Measurements from ENCODE around the gene ZBTB3.
A peak's percentile ranks its signal among the peaks of the same experiment; 100 is the strongest.
"Not testable (repeated sequence)": the region's sequence is repeated elsewhere in the genome, so short reads cannot be mapped to it uniquely, and the experiment has no call there.

ZBTB3 gene

DNA sequence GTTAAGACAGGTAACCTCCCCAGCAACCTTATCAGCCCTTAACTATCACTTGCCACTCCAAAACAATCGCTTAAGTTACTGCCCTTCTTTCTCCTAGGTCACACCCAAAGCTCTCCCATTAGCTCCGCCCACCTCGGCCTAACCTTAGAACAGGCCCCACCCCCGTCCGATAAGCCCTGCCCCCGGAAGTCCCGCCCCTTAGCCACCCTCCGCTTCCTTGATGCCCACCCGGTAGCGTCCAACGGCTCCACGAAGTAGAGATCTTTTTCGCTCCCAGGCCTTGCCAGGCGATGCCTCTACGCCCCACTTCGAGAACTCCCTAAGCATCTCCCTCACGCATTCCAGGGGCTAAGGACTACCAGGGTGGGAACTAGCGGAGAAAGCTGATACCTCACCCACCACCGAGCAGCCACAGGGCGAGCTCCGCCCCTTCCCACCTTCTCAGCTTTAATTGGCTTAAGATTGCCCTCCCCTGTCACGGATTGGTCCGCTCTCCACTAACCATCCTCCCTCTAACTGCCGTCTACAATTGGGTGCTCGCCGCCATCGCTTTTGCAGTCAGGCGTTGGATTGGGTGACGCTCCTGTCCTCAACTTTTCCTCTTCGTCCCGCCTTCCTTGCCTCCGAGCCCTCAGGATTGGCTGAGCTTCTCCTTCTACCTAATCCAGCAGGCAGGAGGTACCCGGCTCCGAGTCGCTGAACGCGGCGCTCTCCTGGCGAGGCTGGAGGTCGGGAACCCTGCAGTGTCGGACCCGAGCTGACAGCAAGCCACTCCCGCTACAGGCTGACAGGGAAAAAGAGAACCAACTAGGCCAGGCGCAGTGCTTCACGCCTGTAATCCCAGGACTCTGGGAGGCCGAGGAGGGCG is at the start of gene ZBTB3:
Gene ZBTB3 (minus strand): TSS at position 425 of the 868 bp plus-strand sequence. CDS start 496 bp downstream, outside the sequence.
- peak; percentile 79 for FAIRE-seq

DNA sequence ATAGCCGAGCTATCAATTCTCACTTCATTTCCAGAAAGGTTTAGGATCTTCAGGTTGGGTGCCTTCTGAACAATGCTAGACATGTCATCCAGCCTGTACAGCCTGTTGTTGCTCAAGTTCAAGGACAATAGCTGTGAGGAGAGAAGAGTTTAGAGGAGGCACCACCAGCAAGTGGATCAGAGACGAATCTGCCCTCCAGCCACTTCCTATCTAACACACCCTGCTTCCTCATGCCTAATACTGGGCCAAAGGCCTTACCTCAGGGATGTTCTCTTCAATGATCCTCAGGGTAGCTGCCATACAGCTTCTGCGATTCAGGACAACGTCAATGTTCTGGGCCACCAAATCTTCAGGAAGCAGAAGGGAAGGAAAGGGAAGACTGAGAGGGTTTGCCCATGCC is 47.1 kb upstream of the ZBTB3 start:
- FAIRE-seq, result no peak

- no peak for FAIRE-seq
Measured at GRCh38 chr11:62799486-62799885, 45.5 kb upstream of the ZBTB3 start.

DNA sequence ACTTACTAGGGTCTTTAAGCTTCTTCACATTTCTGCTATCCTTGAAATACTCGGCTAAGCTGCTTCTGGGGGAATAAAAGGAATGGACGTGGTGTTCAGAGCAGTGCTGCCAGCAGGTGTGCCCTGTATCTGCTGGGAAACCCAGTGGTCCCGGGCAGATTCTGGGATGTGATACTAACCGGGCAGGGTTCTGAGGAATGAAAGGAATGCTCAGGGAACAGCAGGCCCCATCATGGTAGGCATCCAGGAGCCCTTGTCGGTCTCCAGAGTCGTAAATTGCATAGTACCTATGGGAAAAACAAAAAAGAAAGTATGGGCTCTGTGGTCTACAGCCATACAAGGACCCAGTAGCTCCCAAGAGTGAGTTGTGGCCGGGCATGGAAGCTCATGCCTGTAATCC is 42.3 kb upstream of the ZBTB3 start:
- FAIRE-seq, result no peak

DNA sequence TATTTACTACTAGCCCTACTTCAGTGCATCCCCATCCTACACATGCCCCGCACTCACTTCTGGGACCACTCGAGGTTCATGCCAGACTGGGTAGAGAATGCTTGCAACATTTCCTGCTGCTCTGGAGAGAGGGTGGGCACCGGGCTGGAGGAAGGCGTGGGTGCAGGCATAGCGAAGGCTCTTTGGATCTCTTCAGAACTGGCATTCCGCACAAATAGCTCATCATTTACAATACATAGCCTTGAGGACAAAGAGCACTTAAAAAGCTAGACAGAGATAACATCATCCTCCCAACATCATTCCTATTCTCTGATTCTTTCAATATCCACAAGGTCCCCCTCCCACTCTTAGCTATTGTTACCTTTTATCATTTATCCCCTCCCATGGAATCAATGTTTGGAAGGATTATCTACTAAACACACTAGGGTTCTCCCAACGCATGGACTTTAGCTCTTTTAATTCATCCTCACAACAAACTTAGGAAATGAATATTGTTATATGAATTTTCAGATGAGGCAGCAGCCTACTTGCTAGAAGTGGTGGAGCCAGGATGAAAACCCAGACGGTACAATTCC is 40.3 kb upstream of the ZBTB3 start:
- FAIRE-seq, result no peak

GRCh38 chr11:62792202-62792575 is 38.2 kb upstream of the ZBTB3 start:
- FAIRE-seq, result no peak

GRCh38 chr11:62791501-62792201 is 37.7 kb upstream of the ZBTB3 start, which contains the start of gene TMEM223:
Gene TMEM223, minus strand, starts transcription at chr11:62792006. Its CDS starts 12 bp downstream, at chr11:62791994.
- FAIRE-seq, result no peak

- FAIRE-seq, result no peak
Measured at GRCh38 chr11:62789576-62789975, 35.6 kb upstream of the ZBTB3 start.

DNA sequence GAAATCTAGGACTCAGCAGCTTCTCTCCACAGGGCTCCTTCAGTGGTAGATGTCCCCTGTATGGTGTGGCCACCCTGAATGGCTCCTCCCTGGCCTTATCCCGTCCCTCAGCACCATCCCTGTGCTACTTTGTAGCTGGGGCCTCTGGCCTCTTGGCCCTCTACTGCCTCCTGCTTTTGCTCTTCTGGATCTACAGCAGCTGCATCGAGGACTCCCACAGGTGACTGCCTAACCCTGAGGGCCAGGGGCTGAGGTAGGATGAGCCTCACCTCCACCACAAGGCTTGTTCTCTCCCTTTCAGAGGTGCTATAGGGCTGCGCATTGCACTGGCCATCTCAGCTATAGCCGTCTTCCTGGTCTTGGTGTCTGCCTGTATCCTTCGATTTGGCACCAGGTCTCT is 35.0 kb upstream of the ZBTB3 start:
- no peak for FAIRE-seq

DNA sequence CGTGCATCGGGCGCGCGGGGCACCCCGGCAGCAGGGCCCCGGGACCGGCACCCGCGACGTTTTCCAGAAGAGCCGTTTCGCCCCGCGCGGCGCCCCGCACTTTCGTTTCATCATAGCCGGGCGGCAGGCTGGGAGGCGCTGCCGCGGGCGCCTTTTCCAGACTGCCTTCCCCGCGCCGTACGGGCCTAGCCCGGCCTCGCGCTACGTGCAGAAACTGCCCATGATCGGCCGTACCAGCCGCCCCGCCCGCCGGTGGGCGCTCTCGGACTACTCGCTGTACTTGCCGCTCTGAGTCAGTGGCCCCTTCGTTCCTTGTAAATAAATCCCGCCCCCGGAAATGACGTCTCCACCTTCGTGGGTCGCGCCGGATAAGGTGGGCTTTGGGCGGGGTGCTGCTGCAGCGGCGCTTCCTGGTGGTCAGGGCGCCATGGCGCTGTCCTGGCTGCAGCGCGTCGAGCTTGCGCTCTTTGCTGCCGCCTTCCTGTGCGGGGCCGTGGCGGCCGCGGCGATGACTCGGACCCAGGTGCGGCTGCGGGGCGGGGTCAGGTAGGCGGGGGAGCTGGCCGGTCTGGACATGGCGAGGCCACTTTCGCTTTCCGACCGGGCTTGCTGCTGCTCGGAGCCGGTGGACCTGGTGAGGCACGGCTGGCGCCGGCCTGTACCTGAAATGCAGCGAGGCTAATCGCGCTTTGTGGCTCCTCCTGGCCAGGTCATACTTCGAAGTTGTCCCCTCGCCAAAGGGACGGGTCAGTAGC is 33.2 kb upstream of the ZBTB3 start, which contains the start of gene TMEM179B:
Gene TMEM179B (plus strand): TSS at position 398 of the 755 bp plus-strand sequence. CDS start 30 bp downstream, at position 428.
- no peak for FAIRE-seq

DNA sequence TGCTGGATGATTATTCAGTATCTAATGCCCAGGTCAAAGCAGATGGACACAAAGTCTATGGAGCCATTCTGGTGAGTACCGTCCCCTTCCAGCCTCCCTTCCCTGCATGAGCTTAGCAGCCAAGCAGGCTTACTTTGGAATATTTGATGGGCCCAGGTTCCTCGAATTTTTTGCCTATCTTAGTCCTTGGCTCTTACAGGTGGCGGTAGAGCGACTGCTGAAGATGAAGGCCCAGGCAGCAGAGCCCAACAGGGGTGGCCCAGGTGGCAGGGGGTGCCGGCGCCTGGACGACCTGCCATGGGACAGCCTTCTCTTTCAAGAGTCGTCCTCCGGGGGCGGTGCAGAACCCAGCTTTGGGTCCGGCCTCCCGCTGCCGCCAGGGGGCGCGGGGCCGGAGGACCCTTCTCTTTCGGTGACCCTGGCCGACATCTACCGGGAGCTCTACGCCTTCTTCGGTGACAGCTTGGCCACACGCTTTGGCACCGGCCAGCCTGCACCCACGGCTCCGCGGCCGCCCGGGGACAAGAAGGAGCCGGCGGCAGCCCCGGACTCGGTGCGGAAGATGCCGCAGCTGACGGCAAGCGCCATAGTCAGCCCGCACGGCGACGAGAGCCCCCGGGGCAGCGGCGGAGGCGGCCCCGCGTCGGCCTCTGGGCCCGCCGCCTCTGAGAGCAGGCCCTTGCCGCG is 32.5 kb upstream of the ZBTB3 start:
- FAIRE-seq, result no peak

- no peak for FAIRE-seq
Measured at GRCh38 chr11:62782753-62783152, 28.8 kb upstream of the ZBTB3 start.

DNA sequence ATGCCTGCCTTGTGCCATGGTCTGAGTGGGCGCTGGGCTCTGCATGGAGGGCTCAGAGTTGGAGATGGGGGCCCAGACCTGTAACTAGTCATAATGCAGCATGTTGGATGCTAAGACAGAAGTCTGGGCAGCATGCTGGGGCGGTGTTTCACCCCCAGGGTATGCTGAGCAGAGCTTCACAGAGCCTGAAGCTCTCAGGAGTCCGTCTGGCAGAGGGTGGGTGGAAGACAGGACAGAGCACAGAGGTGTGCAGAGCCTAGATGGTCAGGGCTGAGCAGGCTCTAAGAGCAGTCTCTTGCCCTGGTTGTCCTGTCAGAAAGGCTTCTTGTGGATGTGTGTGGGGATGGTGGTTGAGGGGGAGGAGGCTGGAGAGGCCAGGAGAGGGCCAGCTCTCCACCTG is 24.5 kb upstream of the ZBTB3 start:
- no peak for FAIRE-seq

DNA sequence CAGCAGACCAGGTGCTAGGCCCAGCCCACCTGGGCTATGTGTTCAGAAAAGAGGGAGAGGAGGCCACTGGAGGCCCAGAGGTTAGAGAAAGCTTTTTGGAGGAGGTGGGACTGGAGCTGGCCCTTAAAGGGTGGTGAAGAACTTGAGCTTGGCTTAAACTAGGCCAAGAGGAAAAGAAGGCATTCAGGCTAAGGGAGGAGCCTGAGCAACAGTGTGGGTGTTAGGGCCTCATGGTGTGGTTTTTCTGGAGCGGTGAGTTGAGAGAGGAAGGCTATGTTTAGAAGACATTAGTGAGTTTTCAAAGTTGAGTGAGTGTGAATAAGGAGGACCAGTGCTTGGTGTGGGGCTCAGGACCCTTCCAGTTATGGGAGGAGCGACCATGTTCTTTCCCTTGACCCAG is 23.4 kb upstream of the ZBTB3 start:
- no peak for FAIRE-seq

GRCh38 chr11:62775646-62776045 is 21.7 kb upstream of the ZBTB3 start:
- FAIRE-seq, result no peak

DNA sequence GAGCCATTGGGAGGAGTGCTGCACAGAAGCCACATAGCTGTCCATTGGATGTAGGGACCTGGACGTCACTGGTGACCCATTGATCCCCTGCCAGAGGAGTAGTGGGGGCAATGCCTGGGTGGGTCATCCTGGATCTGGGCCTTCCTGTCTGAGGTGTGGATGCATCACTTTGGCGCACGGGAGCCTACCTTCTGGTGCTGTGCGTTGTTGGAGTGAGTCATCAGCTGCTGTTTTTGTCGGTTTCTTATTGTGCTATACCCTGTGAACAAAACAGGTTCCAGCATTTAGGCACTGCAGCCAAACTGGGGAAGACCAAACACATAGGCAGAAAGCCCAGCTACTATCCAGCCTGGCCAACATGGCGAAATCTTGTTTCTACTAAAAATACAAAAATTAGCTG is 20.4 kb upstream of the ZBTB3 start:
- FAIRE-seq, result no peak

- peak; percentile 45 for FAIRE-seq
Measured at GRCh38 chr11:62771144-62772021, 17.4 kb upstream of the ZBTB3 start, which contains the start of gene TAF6L. Gene TAF6L, plus strand, starts transcription at chr11:62771396. Its CDS starts 4,388 bp downstream, at chr11:62775784.

DNA sequence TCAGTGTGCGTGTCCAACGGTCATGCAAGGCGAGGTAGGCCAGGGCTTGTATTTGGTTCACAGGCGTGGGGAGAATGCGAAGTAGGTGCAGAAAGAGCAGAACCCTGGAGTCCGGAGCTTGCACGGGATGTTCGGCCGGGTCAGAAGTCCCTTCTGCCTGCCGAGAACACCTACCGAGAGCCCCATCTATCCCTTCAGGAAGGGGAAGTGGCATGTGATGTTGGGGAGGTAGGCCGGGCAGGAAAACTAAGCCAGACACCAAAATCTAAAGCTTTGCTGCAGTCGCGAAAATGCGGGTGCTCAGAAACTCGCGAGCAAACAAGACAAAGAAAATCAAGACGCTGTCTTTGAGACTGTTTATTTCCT is 16.8 kb upstream of the ZBTB3 start:
- FAIRE-seq, result no peak

GRCh38 chr11:62760867-62761227 is 6.9 kb upstream of the ZBTB3 start:
- not testable (repeated sequence) for FAIRE-seq

DNA sequence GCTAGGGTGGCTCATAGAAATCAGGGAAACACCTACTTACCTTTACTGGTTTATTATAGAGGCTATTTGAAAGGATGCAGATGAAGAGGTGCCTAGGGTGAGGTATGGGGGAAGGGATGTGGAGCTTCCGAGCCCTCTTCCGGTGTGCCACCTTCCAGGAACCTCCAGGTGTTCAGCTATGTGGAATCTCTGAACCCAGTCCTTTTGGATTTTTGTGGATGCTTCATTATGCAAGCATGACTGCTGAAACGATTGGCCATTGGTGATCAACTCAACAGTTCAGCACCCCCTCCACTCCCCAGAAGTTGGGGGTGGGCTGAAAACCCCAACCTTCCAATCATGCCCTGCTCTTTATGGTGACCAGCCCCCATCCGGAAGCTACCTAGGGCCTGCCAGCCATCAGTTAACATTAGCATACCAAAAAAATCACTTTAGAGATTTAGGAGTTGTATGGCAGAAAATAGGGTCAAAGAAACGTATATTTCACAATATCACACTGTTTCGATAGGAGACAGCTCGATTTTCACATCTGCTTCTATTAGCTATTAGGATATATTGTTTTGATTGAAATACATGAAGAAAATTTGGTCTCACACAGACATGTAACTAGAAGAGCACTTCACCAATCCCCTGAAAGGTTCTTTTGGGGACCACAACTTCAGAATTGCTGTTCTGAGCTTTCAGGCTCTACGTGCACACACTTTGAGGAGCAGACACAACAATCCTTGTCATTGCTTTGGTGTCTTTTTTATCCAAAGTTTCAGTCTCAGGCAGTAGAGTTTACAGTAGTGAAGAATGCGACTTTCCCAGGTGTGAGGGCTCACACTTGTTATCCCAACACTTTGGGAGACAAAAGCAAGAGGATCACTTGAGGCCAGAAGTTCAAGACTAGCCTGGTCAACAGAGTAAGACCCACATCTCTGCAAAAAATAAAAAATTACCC is 4.2 kb upstream of the ZBTB3 start:
- FAIRE-seq, result no peak

Measured in islet of Langerhans (tissue), 1 donor.